Stimulated activated CD4-positive, alpha-beta T cell treated with anti-CD3 and anti-CD28 coated beads, Interleukin-1b, Interleukin-23, amount 100 ng/mL, for 4 hours (primary cell): Measurements from ENCODE around the gene LZTR1.

Source experiments
- DNase-seq, 2 donors: peaks; one replicate each; pipeline ENCODE4 v3.0.0-alpha.2; 2020; ENCODE audit warnings: low read depth in 2 of 2

LZTR1 gene

DNA sequence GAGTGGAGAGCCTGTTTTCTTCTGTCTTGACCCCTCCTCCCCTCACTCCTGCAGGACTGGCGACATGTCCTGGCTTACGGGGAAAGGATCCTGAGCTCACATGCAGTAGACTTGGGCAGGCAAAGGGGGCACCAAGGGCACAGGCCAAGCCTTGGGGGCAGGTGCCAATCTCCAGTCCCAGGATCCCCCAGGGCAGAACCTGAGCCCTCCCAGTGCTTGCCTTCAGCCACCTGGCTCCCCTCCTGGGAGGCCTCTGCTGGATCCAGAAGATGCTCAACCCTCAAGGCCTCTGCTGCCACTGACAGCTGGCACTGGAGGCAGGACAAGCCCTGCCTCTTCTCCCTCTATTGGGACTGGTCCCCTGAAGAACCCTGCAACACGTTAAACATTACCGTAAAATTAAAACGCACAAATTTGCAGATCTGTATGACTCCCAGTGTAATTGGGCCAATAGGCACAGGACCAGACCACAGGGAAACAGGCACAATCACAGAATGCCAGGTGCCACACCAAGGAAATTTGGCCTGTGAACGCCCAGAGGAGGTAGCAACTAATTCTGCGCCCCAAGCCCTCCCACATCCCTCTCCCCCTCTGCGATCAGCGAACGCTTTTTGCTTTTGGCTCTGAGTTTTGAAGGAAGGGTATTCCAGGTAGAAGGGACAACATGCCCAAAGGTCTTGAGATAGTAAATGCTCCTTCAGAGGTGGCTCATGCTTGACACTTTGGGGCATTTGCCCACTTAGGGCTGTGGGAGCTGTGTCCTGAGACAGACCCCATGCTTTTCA, 967 bp upstream of the LZTR1 start:
- no peak for DNase-seq

GRCh38 chr22:20982563-20982882, 426 bp downstream of the LZTR1 start:
- DNase-seq, result no peak

DNA sequence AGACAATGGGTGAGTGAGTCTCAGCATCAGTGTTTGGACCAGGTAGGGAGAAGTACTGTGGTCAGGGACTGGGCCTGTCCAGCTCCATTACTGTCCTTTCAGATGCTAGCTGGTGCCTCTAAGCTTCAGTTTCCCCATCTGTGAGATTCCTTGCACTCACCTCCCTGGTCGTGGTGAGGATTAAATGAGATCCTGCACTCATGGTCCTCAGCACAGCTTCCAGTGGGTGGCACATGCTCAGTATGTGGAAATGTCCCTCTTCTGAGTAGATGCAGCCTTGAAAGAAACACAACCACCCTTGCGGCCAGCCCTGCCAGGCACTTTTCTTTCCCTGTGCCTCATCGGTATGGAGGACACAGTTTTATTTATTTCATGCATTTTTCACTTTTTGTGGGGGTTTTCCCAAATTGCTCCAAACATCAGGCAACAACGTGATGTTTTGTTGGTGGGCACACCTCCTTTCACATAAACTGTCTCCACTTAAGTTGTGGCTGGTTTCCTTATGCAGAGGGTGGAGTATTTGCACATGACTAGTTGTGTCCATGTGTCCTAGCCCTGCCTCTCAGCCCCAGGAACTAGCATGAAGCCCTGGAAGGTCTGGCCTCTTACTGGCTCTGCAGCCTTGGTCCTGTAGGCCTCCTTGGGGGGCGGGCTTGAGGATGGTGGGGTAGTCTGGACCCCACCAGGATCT, 1.1 kb downstream of the LZTR1 start:
- no peak for DNase-seq

DNA sequence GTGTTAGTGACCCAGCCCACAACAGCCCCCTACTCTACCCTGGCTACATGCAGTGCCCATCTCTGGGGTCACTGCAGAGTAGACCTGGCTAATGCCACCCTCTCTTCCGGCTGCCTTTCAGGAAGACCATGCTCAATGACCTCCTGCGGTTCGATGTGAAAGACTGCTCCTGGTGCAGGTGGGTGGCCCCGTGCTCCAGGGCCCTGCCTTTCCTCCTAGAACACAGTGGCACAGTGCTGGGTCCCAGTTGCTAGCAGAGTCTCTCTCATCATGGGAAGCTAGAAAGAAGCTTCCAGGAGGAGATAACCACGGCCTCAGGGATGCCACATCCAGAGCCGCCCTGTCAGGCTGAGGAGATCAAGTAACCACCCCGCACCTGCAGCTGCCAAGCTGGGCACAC, 3.6 kb downstream of the LZTR1 start:
- DNase-seq, result no peak

GRCh38 chr22:20986365-20986764, 4.3 kb downstream of the LZTR1 start:
- DNase-seq, result no peak

- DNase-seq, result no peak
Observed at GRCh38 chr22:20987375-20987774, 5.3 kb downstream of the LZTR1 start.

DNA sequence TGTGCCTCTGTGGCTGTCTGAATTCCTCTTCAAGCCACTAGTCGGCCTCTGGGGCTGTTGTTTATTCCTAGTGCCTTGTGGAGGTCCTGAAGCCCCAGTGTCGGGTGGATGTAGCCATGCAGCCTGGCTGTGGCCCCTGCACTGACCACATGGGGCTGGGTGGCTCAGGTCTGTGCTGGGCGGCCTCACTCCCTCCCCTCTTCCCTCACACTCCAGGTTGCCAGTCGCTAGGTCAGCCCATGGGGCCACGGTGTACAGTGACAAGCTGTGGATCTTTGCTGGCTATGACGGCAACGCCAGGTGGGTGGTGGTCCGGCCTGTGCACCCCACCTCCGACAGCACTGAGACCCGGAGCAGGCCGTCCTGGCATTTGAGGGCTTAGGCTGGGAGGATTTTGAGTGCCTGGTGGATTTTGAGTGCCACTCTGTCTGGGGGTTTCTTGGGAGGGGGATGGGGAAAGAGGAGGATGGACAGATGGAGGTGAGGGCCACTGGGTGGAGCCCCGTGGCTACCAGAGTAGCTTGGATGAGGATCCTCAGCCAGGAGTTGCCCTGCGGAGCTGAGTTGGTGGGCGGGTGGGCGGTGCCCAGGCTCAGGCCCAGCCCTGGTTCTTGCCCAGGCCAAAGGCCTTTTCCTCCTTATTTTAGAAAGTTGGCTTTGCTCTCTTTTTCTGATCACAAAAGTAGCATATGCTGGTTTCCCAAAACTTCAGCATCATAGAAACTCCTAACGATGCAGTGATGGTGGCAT, 6.7 kb downstream of the LZTR1 start:
- no peak for DNase-seq

DNA sequence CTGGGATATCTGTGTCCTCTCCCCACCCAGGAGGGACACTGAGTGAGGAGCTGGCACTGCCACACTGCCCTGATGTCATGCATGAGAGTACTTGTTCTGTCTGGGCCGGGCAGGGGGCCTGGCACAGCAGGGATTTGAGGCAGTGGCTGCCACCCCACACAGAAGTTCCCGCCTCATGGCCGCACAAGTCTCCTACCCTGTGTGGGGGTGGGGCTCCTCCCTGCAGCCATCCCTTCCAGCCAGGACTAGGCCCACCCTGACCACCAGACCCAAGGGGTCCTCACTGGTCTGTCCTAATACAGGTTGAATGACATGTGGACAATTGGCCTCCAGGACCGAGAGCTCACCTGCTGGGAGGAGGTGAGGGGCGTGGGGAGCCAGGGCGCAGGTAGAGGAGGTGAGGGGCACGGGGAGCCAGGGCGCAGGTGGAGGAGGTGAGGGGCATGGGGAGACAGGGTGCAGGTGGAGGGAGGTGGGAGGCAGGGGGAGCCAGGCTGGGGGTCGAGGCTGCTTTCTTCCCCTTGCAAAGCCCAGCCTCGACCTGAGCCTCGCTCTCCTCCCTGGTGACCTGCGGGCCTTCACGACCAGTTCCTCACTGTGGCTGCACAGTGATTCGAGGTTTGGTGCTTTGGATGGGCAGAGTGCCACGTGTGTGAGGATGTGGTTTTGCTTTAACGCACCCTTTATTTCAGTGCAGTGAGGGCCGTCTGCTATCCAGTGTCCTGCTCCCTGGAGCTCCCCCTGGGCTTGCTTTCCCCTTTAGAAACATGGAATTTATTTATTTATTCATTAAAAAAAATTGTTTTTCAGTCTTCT, 7.4 kb downstream of the LZTR1 start:
- DNase-seq, result no peak

DNA sequence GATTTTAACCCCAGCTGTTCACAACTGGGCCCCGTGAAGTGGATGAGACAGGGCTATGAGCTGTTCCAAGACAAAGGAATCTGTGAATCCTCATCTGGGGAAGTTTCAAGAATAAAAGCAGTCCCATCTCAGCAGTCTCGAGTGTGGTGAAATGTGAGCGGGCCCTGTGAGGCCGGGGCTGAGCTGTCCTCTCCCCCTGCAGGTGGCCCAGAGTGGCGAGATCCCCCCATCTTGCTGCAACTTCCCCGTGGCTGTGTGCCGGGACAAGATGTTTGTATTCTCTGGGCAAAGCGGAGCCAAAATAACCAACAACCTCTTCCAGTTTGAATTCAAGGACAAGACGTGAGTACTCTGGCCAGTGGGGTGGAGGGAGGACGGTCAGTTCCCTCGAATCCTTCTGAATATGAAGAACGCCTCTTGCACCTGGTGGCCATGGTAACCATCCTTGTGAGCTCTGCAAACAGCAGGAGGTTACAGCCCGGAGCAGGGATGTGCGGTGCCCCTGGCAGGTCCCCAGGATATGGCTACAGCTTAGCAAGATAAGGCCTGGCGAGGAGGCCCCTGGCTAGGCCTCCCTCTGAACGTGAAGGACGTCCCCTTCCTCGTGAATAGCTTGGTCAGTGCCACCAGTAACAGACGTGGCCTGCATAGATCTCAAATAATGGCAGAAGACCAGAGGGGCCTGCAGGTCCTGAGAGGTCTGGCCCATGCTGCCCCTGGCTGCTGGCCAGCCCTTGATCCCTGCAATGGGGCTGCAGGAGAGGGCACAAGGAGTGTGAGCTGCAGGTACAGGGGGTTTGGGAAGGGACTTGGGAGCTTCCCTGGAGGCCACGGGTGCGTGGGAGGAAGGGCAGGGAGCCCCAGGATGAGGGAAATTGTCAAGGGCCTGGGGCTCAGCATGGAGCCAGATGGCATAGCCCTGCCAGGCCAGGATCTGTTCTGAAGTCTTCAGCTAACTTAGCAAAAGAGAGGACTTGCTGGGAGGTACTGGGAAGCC, 8.4 kb downstream of the LZTR1 start:
- no peak for DNase-seq

DNA sequence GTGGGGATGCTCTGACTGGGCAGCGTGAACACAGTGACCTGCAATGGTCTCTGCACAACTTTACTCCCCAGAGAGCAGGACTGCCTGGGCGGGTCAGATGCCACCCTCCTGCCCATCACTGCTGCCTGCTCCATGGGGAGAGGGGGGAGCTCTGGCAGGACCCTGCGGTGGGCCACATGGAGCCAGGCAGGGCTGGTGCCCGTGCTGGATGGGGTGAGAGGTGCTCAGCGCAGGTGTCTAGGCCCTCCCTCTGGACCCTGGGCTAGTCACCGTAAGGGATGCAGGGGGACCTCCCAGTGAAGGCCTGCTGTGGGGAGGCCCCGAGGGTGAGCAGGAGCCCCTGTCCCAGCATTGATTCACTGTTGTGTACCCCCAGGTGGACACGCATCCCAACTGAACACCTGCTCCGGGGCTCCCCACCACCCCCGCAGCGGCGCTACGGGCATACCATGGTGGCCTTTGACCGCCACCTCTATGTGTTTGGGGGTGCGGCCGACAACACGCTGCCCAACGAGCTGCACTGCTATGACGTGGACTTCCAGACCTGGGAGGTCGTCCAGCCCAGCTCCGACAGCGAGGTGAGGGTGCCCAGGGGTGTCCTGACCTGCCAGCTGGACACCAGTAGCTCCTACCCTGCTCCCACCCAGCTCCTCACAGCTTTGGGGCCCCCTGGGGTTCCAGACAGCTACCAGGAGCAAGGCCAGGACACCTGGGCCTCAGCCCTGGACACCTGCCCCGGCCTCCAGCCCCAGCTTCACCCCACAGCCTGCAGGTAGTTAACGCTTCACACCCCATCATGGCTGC, 9.4 kb downstream of the LZTR1 start:
- DNase-seq, result no peak

DNA sequence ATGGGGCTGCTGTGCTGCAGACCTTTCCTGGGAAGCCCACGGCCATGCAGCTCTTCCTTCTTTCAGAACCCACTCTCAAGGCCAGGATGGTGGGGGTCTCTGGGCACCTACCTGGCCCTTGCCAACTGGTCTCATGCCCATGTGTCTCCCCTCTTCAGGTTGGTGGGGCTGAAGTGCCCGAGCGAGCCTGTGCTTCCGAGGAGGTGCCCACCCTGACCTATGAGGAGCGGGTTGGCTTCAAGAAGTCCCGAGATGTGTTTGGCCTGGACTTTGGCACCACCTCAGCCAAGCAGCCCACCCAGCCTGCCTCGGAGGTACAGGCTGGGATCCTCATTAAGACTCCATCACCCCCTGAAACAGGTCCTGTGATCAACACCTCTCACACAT, 10.0 kb downstream of the LZTR1 start:
- no peak for DNase-seq

GRCh38 chr22:20992456-20993303, 10.6 kb downstream of the LZTR1 start:
- DNase-seq, result no peak

GRCh38 chr22:20993304-20994127, 11.4 kb downstream of the LZTR1 start:
- DNase-seq, result no peak

GRCh38 chr22:20994128-20994901, 12.2 kb downstream of the LZTR1 start:
- no peak for DNase-seq

DNA sequence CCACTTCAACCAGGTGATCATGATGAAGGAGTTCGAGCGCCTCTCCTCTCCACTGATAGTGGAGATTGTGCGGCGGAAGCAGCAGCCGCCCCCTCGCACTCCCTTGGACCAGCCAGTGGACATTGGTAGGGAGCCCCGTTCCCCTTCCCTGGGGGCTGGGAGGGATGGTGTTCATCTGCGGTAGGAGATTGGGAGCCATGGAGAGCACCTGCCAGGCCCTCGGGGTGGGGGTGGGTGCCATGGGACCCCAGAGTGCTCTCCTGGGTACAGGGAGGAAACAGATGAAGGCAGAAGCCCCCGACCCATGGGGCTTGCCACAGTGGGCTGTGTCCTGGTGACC, 12.8 kb downstream of the LZTR1 start:
- no peak for DNase-seq

- no peak for DNase-seq
Observed at GRCh38 chr22:20995329-20996030, 13.4 kb downstream of the LZTR1 start.

DNA sequence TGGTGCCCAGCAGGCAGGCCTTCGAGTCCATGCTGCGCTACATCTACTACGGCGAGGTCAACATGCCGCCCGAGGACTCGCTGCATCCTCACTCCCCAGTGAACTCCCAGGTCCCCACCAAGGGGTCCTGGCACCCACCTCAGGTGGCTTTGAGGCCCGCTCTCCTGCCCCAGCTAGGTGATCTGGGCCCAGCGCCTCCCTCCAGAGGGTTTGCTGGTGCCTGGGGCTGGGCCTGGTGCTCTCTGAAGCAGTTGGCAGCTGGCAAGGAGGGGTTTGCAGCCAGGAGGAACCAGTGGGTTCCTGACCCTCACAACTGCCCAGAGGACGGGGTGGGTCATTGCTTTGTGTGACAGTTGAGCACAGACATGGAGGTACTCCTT, 13.9 kb downstream of the LZTR1 start:
- no peak for DNase-seq
